ENCODE data around the gene VAC14. TPM values are rescaled to one million over a fixed set of nuclear protein-coding genes. Genes with fewer than 3 reads are reported as not detected.

The VAC14 gene
- total RNA-seq, 1 experiment from 2014 or later: 65.5 TPM

- Histone ChIP-seq H3K4me1 (ENCODE audit: insufficient read depth, low read length) (no peaks in the 10 kb centered on the region), H3K9ac (ENCODE audit: low read length) (no peak overlapping the region), H4K20me1 (ENCODE audit: low read length) (no peaks in the 10 kb centered on the region), H3K79me2 (ENCODE audit: low read length) (peaks cover 36% of the 10 kb centered on the region), H3K9me2 (replicated peaks; ENCODE audit: low read length) (no peaks in the 10 kb centered on the region), H3K27me3 (ENCODE audit: low read length) (no peaks in the 10 kb centered on the region), H3K9me3 (ENCODE audit: low read length) (no peaks in the 10 kb centered on the region), H3F3A (ENCODE audit: low read length, unreplicated experiment) (no peaks in the 10 kb centered on the region), H3K27ac (ENCODE audit: low read length) (no peak overlapping the region), H3K4me2 (ENCODE audit: low read length) (no peak overlapping the region), H2AFZ (ENCODE audit: low read length) (no peak overlapping the region), H3K4me3 (ENCODE audit: low read length) (no peak overlapping the region), H3K36me3 (ENCODE audit: low read depth, low read length) (no peaks in the 10 kb centered on the region; the same call in 1 of the 2 replicates)
- no TSS peak for BruUV-seq (replicated peaks)
- TF ChIP-seq CTCF (conservative IDR thresholded peaks at IDR 0.05; ENCODE audit: low read depth, low read length) (no peak), EZH2phosphoT487 (IDR thresholded peaks at IDR 0.05; ENCODE audit: borderline replicate concordance, low read length) (no peak), EZH2 (IDR thresholded peaks at IDR 0.05; ENCODE audit: low read length, unreplicated experiment) (no peak)
- intact Hi-C loops (cut with micrococcal nuclease): no loop called here
- no peak for ATAC-seq
- POLR2A ChIA-PET (ENCODE audit: unreplicated experiment): no interaction called here
- CTCF ChIA-PET: no interaction called here
- no peak for DNase-seq
Measured at GRCh38 chr16:70678898-70679670, 121.9 kb downstream of the VAC14 start.

GRCh38 chr16:70678121-70678897 lies 122.6 kb downstream of the VAC14 start:
- Histone ChIP-seq H3K4me2 (ENCODE audit: low read length) (no peak overlapping the region), H4K20me1 (ENCODE audit: low read length) (no peaks in the 10 kb centered on the region), H3K9ac (ENCODE audit: low read length) (no peak overlapping the region), H3K4me1 (ENCODE audit: insufficient read depth, low read length) (no peaks in the 10 kb centered on the region), H3K79me2 (ENCODE audit: low read length) (peaks cover 28% of the 10 kb centered on the region), H2AFZ (ENCODE audit: low read length) (no peak overlapping the region), H3K9me2 (replicated peaks; ENCODE audit: low read length) (no peaks in the 10 kb centered on the region), H3K27me3 (ENCODE audit: low read length) (no peaks in the 10 kb centered on the region), H3K36me3 (ENCODE audit: low read depth, low read length) (peaks cover 4% of the 10 kb centered on the region; the same call in 1 of the 2 replicates), H3K4me3 (ENCODE audit: low read length) (no peak overlapping the region), H3F3A (ENCODE audit: low read length, unreplicated experiment) (no peaks in the 10 kb centered on the region), H3K27ac (ENCODE audit: low read length) (no peak overlapping the region), H3K9me3 (ENCODE audit: low read length) (no peaks in the 10 kb centered on the region)
- TF ChIP-seq CTCF (conservative IDR thresholded peaks at IDR 0.05; ENCODE audit: low read depth, low read length) (no peak), EZH2 (IDR thresholded peaks at IDR 0.05; ENCODE audit: low read length, unreplicated experiment) (no peak), EZH2phosphoT487 (IDR thresholded peaks at IDR 0.05; ENCODE audit: borderline replicate concordance, low read length) (no peak)
- POLR2A ChIA-PET (ENCODE audit: unreplicated experiment): no interaction called here
- CTCF ChIA-PET: no interaction called here
- DNase-seq (no peak), ATAC-seq (no peak)
- BruUV-seq (replicated peaks): no TSS peak
- intact Hi-C loops (cut with micrococcal nuclease): no loop called here
